GM12873 (cell line): ENCODE results near the gene HOMEZ.
A peak's percentile ranks its signal among the peaks of the same experiment; 100 is the strongest.

Source experiments
- TF ChIP-seq, protein P1 (sequence below): IDR thresholded peaks from 2 replicates; pipeline ENCODE4 v1.5.1; 2012; ENCODE audit warnings: low read depth, mild to moderate bottlenecking, moderate library complexity, low read length, control low read depth; ENCODE audit not compliant: insufficient read depth; ENCODE audit errors: missing control alignments

The HOMEZ gene, protein sequence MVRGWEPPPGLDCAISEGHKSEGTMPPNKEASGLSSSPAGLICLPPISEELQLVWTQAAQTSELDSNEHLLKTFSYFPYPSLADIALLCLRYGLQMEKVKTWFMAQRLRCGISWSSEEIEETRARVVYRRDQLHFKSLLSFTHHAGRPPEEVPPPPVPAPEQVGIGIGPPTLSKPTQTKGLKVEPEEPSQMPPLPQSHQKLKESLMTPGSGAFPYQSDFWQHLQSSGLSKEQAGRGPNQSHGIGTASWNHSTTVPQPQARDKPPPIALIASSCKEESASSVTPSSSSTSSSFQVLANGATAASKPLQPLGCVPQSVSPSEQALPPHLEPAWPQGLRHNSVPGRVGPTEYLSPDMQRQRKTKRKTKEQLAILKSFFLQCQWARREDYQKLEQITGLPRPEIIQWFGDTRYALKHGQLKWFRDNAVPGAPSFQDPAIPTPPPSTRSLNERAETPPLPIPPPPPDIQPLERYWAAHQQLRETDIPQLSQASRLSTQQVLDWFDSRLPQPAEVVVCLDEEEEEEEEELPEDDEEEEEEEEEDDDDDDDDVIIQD

DNA sequence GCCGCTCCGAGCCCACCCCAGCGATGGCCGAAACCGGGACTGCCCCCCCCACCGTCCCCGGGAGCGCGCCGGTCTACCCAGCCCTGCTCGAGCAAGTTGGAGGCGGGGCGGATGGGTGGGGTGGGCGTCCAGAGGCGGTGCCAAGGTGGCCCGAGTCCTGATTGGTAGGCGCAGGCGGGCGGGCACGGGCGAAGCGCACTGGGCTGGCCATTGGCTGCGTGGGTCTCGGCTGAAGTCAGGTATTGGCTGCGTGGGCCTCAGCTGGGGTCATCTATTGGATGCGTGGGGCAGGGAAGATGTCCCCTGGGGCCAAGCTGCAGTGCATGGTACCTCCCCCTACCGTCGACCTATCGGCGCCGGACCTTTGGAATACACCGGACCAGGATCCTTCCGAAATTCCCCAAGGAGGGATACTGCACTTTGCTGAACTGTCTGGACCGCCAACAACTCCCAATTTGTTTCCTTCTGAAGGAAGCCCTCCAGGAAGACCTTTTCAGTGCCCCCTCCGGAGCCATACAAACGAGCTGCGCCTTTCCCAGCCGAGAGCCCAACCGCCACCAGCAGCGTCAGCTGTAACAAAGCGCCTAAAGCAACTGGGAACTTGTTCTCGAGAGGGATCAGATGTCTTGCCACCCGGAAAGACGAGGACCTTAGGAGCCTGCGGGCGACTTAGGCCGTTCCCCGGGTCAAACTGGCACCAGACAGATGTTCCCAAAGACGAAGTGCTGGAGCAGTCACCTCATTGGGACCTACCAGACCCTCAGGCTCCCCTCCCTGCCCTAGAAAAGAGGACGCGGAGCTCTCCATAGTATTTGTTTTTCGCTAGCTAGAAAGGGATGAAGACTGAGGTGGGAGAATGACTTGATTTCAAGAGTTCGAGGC, at the start of gene HOMEZ:
HOMEZ (minus strand) TSS at position 113 of the 882 bp plus-strand sequence. CDS start 180 bp downstream, outside the sequence.
- TF ChIP-seq, protein P1, sequence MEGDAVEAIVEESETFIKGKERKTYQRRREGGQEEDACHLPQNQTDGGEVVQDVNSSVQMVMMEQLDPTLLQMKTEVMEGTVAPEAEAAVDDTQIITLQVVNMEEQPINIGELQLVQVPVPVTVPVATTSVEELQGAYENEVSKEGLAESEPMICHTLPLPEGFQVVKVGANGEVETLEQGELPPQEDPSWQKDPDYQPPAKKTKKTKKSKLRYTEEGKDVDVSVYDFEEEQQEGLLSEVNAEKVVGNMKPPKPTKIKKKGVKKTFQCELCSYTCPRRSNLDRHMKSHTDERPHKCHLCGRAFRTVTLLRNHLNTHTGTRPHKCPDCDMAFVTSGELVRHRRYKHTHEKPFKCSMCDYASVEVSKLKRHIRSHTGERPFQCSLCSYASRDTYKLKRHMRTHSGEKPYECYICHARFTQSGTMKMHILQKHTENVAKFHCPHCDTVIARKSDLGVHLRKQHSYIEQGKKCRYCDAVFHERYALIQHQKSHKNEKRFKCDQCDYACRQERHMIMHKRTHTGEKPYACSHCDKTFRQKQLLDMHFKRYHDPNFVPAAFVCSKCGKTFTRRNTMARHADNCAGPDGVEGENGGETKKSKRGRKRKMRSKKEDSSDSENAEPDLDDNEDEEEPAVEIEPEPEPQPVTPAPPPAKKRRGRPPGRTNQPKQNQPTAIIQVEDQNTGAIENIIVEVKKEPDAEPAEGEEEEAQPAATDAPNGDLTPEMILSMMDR = peak; percentile 2

DNA sequence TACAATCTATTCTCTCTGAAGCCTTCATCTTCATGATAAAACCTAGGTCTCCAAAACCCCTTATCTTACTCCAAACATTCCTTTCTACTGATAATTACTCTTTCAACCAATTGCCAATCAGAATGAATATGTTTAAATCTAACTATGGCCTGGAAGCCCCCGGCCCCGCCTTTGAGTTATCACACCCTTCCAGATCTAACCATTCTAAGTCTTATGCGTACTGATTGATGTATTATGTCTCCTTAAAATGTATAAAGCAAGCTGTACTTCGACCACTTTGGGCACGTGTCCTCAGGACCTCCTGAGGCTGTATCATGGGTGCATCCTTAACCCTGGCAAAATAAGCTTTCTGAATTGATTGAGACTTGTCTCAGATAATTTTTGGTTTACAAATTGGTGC, 49.7 kb upstream of the HOMEZ start:
- TF ChIP-seq, protein P1 = no peak

DNA sequence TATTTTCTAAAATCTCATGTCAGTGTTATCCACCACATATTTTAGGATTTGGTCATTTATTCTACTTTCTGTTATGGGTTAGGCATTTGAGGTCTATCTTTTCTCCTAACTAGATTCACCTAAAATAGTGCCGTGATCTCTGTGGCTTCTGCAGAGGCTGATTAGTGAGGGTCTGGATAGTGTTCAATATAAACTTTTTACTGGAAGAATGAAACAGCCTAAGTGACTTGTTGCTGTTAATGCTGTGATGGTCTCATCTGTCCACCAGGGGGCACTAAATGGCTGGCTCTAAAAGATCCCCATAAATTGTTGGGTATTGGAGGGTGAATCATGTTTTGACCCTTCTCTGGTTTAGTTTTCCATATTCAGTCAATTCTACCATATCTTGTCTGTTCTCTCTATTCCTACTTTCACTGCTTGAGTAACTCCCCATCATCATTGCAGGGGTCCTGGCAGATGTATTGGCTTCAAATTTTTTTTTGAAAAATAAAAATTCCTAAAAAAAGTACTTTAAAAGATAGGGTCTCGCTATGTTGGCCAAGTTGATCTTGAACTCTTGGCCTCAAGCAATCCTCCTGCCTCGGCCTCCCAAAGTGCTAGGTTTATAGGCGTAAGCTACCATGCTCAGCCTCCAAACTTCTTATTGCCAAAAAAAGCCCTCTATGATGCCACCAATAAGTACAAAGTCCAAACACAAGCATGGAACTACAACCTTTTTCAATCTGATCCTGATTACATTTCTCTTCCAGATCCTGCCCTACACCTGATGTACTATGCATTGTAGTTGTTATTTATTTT, 42.2 kb upstream of the HOMEZ start:
- TF ChIP-seq, protein P1 = peak; percentile 88

DNA sequence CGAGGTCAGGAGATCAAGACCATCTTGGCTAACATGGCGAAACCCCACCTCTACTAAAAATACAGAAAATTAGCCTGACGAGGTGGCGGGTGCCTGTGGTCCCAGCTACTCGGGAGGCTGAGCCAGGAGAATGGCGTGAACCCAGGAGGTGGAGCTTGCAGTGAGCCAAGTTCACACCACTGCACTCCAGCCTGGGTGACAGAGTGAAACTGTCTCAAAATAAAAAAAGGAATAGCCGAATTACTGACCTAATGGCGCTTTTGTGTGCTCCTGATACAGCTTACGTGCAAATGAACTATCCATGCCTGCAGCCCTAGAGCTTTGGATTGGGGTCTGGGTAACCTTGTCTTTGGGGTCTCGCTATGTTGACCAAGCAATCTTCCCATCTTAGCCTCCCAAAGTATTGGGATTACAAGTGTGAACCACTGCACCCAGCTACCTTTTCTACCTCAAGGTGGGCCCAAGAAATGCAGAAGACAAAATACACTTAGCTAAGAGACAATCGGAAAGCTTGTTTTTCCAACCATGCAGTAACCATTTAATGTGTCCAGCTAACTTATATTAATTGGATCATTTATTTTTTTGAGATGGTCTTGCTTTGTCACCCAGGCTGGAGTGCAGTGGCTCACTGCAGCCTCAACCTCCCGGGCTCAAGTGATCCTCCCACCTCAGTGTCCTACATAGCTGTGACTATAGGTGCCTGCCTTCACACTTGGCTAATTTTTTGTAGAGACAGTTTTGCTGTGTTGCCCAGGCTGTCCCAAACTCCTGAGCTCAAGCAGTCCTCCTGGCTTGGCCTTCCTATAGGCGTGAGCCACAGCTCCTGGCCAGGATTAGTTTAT, 40.8 kb upstream of the HOMEZ start:
- TF ChIP-seq, protein P1 = no peak

DNA sequence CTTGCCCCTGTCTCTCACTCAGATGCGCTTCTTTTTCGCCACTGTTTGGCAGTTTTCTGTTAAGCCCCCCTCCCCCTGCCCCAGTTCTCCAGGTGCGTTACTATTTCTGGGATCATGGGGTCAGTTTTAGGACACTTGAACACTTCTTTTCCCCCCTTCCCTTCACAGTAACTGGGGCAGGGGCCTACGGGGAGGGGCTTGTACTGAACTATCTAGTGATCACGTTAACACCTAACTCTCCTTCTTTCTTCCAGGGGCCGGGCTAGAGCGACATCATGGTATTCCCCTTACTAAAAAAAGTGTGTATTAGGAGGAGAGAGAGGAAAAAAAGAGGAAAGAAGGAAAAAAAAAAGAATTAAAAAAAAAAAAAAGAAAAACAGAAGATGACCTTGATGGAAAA, 39.1 kb upstream of the HOMEZ start:
- TF ChIP-seq, protein P1 = no peak

DNA sequence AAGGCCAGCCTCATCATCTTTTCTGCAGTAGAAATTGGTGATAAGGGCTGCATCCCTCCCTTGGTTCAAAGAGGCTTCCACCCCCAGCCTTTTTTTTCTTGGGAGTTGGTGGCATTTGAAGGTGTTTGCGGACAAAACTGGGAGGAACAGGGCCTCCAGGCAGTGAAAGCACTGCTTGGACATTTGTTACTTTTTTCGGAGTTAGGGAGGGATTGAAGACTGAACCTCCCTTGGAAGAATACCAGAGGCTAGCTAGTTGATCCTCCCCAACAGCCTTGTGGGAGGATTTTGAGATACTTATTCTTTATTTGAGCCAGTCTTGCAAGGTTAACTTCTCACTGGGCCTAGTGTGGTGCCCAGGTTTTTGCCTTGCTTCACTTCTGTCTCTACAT, 38.5 kb upstream of the HOMEZ start:
- TF ChIP-seq, protein P1 = no peak
